ENCODE results near the gene PSMA7.
A peak's percentile ranks its signal among the peaks of the same experiment; 100 is the strongest.

The PSMA7 gene

DNA sequence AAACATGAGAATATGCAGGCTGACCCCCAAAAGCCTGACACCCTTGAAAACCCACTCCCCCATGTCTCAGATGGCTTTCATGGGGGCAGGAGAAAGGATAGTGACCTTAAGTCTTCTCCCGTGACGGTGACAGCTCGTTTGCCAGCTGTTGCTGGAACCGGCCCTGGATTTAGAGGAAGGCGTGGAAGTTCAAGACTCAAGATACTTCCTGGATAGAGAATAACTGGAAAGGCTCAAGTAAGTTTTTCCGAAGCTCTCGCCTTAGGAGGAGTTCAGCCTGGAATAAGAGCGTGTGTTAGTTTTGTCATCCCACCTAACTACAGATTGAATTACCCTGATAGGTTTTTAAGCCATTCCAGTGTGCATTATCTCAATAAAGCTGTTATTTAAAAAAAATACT is 28.1 kb upstream of the PSMA7 start:
- DNase-seq = no peak

DNA sequence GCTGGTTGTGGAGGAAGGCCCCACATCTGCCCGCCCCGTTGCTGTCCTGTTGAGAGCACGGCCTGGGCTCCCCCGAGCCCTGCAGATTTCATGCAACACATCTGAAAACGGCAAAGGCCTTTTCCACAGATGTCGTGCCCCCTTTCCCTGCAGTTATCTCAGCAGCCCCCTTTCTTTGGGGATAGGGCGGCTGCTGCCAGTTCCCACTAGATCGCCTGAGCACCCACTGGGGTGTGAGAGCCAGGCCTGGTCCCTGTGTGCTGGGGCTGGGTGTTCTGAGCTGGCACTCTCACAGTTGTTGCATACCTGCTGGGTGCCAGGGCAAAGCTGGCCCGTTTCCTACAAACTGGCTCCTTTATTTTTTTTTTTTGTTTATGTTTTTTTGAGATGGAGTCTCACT is 27.3 kb upstream of the PSMA7 start:
- no peak for DNase-seq

DNA sequence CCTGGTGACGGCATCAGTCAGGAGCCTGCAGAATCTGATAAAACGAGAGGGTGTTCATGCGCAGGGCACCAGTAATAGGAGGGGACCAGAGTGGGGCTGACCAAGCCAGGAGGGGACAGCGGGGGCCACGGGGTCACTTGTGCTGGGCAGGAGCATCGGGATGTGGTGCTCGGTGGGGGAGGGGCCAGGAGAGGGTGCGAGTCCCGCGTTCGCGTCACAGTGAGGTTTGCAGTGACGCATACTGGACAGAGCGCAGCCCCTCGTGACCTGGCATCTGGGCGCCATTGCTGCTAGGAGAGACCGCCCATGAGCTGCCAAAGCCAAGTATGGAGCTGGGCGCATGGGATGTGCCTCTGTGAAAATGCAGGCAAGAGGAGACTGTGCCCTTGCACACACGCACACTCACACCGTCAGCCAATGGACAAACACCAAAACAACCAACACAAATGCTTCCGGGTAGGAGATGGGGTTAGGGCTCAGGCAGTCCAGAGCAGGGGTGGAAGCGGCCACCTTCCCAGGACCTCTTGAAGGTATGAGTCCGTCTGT is 25.8 kb upstream of the PSMA7 start:
- DNase-seq = no peak

DNA sequence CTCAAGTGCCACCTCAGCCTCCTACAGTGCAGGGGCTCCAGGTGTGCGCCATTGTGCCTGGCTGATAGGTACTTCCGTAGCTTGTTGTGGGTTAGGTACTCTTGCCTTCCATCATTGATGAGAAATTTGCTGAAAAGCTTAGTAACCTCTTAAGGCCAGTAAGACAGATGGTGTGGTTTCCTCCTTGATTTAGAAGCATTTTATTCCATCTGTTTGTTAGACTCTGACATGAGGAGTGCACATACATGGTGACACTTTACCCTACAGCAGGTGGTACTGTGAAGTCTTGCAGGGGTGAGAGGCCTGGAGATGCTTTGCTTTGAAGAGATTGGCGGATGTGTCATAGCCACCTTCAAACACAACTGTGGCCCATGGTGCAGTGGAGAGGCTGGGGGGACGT is 24.9 kb upstream of the PSMA7 start:
- peak in 1 of 14 donors; percentile 63 for DNase-seq

DNA sequence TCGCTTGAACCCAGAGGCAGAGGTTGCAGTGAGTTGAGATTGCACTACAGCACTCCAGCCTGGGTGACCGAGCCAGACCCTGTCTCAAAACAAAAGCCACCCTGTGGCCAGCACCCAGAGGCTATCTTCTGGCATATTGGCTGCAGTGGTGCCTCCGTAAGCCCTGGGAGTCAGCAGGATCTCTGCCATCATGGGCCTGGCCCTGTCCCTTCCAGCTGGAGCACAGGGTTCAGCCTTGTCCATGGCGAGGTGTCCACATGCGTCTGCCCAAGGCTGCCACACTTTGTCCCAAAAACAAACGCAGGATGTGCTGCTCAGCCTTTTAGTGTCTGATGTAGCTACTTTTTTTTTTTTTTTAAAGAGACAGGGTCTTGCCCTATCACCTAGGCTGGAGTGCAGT is 24.3 kb upstream of the PSMA7 start:
- no peak for DNase-seq

DNA sequence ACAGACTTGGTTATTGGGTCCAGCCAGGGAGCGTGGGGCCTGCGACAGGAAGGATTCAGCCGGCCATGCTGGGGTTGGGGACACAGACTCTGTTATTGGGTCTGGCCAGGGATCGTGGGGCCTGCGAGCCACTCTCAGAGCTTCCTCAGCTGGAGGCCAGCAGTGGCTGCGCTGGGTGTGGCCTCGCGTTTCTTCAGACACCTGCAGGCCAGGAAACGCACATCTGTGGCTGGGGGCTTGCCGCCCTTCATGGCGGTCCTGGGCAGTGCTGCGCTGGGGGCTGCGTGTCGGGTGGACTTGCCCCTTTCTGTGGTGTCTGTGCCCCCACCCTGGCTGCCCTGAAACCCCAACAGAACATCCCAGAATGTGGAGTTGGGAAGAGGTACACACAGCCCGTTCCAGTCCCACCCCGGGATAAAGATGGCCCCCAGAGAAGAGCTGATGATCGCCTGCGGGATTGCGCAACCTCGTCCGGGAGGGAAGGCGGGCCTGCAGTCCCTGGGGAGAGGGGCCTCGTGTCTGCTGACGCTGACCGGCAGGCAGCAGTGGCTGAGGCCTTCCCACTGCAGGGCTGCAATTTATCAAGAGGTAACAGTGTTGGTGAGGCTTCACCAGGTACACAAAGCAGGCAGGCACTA is 22.7 kb upstream of the PSMA7 start:
- no peak for DNase-seq

DNA sequence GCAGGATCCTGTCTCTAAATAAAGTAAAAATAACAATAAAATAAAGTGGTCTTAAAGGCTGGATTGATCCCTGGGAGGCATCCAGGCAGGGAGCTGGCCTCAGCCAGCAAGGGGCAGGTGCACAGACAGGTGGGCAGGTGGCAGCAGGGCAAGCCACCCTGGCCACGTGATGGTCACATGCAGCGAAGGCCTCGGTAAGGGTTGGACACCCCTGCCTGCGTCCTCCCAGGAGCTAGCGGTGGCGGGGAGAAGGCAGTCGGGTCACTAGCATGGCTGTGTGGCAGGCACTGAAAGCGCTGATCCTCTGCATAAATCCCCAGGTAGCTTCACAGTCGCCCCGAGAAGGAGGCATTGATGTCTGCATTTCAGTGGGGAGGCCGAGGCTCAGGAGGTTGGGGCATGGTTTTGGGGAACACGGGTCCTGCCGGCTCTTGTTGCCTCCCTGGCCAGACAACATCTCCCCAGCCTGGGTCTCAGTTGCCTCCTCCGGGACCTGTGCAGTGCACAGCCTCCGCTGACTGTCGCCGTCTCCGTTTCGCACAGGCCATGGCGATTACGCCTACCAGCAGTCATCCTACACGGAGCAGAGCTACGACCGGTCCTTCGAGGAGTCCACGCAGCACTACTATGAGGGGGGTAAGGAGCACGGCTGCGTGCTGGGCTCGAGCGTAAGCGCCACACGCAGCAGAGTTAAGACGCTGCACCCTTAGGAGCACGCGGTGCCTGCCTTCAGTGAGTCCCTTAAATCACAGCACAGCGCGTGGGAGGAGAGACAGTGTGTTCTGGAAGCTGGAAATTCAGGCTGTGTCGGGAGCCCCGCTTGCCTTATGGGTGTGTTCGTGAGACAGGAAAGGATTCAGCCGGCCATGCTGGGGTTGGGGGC is 21.9 kb upstream of the PSMA7 start:
- DNase-seq = no peak

DNA sequence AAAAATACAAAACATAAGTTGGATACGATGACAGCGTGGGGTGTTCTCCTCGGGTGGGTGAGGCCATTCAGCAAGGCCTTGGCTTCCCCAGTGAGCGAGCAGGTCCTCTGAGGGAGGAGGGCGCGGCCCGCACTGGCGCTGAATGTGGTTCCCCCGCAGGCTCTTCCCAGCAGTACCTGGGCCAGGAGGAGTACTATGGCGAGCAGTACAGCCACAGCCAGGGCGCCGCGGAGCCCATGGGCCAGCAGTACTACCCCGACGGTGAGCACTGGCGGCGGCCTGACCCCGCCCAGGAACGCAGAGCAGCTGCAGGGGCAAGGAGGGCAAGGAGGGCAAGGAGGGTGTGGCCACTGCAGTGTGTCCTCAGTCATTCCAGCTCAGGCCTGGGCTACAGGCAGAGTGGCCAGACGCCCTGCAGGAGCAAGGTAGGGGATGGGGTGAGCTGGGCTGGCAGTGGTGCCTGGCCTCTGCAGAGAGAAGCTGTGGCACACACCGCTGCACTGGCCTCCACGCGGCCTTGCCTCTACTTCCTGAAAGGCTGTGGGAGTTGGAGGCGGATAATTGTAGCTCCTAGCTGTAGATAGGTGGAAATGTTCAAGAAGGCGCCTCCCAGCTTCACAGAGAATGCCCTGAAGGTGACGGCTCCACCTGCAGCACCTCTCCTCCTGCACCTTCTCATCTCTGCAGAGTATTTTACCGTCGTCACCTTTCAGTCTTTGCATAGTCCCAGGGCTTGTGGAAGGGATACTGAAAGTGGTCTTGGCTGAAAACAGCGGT is 21.0 kb upstream of the PSMA7 start:
- DNase-seq = no peak

DNA sequence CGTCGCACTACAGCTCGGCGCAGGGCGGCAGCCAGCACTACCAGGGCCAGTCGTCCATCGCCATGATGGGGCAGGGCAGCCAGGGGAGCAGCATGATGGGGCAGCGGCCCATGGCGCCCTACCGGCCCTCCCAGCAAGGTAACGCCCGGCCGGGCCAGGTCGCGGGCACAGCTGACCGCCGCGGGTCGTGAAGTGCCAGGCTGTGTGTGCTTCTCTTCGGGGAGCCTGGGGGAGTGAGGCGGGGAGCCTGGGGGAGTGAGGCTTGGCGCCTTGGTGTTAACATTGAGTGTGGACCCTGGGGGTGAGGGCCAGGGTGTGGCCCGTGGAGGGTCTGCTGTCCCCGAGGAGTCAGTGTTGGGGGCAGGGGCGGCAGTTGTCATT is 20.3 kb upstream of the PSMA7 start:
- no peak for DNase-seq

DNA sequence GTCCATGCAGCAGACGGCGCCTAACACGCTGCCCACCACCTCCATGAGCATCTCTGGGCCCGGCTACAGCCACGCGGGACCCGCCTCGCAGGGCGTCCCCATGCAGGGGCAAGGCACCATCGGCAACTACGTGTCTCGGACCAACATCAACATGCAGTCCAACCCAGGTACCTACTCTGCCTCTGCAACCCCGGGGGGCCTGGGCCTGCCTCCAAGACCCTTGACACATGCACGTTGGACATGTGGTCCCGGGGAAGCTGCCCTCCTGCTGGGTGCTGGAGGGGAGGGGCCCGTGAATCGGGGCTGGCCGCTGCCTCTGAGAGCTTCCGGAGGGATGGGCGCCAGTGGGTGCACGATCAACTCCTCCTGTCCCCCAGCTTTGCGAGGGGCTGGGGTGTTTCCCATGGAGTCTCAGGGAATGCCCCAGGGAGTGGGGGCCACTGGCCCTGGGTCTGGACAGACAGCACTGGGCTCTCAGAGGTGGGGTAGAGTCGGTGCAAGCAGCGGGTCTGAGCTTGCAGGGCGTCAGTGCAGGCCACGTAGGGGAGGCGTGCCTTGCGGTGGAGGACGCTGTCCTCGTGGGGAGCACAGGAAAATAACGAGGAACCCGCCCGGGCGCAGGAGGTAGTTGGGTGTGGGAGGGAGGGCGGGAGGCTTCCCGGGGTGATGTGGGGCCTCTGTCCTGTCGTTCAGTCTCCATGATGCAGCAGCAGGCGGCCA is 19.7 kb upstream of the PSMA7 start:
- no peak for DNase-seq

DNA sequence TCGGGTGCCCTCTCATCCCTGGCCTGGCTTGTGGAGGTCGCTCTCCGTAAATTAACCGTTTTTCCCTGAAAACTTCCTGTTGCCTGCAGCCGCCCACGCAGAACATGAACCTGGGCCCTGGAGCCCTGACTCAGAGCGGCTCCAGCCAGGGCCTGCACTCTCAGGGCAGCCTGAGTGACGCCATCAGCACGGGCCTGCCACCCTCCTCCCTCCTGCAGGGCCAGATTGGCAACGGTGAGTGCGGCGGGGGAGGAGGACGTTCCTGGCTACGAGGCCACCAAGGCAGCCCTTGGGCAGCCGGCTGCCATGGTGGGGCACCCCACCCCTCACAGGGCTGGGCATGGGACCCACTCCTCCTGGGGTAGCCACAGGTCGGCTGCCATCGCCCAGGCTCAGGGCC is 18.2 kb upstream of the PSMA7 start:
- DNase-seq = peak in 1 of 14 donors; percentile 74

DNA sequence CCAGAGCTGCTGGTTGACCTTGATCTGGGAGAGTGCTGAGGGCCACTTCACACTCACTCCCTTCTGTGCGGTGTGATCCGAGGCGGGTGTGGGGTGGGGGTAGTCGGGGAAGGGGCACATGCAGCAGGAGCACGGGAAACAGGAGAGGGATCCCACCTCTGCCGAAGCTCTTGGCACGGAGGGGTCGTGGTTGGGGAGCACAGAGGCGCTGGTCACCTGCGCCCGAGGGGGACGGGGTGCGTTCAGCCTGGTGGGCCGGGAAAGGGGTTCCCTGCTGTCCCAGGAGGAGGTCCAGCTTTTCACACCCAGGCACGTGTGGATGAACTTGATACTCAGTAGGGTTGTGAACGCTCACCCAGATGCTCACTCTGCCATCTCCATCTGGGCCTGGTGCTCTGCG is 17.7 kb upstream of the PSMA7 start:
- DNase-seq = no peak

DNA sequence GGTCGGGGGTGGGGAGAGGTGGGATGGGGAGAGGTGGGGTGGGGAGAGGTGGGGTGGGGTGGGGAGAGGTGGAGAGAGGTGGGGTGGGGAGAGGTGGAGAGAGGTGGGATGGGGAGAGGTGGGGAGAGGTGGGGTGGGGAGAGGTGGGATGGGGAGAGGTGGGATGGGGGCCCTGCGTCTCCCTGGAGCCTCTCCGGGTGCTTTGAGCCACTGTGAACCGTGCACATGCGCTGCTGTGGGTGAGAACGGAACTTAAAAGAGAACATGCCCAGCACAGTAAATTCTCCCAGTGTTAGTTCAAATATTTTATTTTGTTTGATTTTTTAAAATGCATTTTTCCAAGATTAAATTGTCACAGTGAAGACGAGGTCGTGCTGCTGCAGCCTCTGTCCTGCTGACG is 17.1 kb upstream of the PSMA7 start:
- no peak for DNase-seq

DNA sequence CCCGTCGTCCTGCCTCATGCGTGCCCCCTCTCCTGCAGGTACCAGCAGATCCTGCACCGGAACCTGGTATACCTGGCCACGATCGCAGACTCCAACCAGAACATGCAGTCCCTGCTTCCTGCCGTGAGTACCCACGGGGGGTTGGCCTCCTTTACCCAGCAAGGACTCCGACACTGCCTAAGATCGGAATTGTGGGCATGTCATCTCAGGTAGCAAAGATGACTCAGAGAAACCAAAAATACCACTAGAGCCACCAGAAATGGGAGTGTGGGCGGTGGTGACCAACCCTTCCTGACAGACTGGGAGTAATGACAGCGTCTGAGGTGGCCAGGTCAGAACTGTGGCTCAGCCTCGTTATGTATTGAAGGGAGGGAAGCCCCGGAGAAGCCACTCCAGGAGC is 16.6 kb upstream of the PSMA7 start:
- peak in 1 of 14 donors; percentile 76 for DNase-seq

DNA sequence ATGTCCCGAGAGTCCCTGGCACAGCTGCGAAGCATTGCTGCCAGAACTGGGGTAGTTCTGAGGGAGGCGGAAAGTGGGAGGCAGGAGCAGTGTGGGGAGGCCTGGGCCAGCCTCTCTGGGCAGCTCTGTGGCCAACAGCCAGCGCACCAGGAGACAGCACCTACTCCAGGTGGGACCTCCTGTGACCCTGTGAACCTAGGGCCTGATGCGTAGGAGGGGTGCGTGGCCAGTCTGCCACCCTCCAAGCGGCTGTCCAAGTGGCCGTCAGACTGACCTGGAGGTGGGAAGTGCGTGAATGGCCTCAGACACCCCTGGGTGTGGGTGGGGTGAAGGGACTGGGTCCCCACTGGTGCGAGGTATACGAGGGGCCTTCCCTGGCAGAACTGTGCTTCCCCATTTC is 15.9 kb upstream of the PSMA7 start:
- DNase-seq = no peak

DNA sequence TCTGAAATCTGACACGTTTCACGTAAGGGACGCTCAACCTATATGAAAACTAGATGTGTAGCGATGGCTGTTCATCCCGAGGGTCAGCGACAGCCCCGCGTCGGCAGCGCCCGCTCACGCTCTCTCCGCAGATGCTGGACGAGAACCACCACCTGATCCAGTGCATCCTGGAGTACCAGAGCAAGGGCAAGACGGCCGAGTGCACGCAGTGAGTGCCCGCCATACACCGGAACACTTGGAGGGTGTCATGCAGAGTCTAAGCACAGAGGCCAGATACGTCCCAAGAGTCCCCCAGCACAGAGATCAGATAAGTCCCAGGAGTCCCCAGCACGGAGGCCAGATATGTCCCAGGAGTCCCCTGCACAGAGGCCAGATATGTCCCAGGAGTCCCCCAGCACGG is 15.3 kb upstream of the PSMA7 start:
- DNase-seq = no peak

DNA sequence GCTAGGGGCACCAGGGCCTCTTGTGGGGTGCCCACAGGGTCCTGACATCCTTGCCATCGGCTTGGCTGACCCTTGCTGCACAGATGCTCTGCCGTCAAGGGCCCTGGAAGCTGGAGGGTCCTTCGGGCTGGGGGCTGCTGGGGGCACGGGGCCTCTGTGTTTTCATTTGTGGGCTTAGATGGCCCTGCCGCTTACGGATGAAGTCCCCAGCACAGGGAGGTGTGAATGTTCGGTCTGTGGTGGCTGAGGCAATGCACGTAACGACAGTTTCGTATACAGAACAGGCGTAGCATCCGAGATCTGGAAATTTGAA is 14.8 kb upstream of the PSMA7 start:
- DNase-seq = no peak

DNA sequence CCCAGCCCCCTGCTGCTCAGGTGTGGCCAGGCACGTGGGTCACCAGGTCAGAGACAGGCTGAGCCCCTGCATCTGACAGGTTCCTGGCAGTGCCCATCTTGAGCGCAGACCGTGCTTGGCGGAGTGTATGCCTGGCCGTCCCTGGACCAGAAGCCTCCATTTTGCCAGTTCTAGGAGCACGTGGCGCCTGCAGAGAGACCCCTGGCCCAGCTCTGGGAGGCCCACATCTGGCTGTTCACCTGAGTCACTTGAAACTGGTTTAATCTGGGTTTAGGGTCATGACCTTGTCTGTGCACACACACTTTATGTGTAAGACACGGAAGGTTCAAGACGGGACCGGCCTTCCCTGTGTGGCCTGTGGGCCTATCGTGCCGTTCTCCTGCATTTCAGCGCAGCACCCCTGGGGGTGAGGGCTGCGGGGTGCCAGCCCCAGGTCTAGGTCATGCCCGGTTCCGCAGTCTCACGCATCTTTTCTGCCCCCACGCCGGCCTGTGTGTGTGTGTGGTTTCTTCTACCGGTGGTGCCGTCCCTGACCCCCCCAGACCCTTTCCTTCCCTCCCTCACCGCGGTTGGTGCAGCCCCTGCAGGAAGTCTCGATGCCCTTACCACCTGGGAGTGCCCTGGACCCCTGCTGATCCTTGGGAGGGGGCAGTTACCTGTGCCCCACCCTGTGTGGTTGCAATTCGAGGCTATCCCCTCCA is 14.3 kb upstream of the PSMA7 start:
- no peak for DNase-seq

DNA sequence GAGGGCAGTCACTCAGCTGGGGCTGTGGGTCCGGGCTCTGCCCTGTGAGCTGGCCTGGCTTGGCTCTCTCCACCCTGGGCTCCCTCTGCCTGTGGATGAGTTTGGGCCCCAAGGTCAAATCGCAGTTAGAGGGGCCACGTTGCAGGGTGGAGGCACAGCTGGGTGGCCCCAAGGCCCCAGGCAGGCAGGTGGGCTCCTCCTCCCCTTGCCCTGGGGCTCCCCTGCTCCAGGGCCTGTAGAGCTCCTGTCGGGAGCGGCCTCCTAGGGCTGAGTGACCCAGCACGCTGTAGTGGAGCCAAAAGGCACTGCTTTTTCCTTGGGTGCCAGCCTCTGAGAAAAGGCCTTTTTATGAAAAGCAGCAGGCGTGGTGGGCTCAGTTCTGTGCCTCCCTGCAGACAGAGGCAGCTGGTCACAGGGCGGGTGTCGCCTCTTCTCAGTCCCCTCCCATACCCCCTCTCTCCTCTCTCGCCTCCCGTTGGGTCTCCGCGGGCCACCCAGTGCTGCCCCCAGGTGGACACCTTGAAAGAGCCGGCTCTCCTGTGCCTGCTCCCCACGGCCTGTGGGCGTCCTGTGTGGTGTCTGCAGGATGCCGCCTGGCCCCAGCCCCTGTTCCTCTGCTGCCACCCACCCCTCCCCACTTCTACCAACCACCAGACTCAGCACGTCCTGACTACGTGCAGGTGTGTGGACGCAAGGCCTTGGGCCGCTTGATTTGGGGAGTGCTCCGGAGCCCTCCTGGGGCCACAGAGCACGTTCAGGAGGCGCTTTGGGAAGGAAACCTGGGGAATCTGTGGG is 13.6 kb upstream of the PSMA7 start:
- peak in 8 of 14 donors; percentile 5 to 66 (median 30) for DNase-seq

DNA sequence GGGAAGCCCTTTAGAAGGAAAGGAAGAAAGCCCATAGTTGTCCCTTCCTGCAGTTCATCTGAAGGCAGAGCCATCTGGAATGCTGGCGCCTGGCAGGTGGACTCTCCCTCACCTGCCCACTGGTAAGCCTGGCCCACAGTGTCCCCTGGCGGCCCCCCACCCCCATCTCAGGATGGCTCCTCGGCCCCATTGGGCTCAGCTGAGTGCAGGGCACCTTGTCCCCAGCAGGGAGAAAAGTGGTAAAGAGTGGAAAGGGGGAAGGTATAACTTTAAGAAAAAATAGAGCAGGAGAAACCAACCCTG is 13.0 kb upstream of the PSMA7 start:
- DNase-seq = no peak
